GM21528 (cell line): Measurements from ENCODE around the gene GLRB.
"Not testable (repeated sequence)": the region's sequence is repeated elsewhere in the genome, so short reads cannot be mapped to it uniquely, and the experiment has no call there.

Source experiments
- ATAC-seq: cut with Tn5 transposase; IDR thresholded peaks from one replicate; pipeline ENCODE4 v1.9.1; 2021; ENCODE audit warnings: mild to moderate bottlenecking, moderate library complexity; ENCODE audit not compliant: unreplicated experiment, low FRiP score

The GLRB gene

DNA sequence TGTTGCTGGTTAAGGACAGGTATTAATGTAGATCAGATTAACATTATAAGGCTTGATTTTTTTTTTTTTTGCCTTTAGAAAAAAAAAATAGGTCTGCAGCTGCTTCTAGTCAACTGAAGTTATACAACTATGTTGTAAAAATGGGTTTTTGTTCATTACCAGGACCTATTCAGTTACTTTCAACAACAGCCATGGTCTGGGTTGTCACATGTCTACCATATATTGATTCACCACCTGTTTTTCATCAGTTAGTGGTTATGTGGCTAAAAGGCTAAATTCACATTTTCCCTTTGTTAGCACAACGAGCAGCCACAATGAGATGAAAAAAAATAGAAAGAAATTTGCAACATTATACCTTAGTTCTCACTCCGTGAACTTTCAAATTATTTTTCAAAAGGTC is 45.5 kb downstream of the GLRB start:
- no peak for ATAC-seq

DNA sequence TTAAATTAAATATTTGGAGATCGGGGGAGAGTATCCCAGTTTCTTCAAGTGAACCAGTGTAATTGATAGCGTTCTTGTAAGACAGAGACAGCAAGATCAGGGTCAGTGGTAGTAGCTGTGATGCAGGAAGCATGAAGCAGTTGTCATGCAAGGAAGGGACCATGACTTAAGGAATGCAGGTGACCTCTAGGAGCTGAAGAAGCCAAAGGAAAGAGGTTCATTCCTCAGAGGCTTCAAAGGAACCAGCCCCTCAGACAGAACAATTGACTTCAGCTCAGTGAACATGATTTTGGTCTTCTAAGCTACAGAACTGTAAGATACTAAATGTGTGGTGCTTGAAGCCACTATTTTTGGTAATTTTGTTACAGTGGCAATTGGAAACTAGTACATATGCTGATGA is 51.6 kb downstream of the GLRB start:
- ATAC-seq = no peak

DNA sequence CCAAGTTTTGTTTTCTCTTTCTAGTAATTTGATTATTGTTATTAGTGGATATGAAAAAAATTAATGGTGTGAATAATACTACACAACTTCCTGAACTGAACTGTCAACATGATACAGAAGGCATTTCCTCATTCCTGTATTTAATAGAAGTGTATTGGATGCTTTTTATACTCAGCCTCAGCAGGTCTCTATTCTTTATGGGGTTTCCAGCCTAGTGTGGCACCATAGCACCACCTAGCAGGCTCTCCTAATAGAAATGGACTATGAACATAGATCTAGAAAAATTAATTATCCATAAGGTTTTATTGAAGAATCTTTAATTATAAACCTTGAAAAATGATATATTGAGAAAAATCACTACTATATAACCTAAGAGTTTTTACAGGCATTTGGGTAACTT is 52.4 kb downstream of the GLRB start:
- no peak for ATAC-seq

DNA sequence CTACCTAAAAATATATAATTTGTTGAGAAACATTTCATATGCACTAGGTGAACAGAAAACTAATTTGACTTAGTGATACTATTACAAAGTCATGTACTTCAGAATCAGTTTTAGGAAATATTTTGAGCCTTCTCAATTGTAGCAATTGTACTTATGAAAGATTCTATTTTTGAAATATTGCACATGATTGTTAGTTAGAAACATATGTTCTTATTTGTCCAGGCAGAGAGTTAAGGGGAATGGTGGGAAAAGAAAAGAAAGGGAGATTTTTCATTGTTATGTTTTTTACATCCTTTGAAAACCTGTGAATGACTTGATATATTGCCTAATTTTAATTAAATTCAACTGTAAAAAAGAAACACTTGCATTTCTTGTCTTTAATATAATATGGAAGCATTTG is 66.0 kb downstream of the GLRB start:
- no peak for ATAC-seq

DNA sequence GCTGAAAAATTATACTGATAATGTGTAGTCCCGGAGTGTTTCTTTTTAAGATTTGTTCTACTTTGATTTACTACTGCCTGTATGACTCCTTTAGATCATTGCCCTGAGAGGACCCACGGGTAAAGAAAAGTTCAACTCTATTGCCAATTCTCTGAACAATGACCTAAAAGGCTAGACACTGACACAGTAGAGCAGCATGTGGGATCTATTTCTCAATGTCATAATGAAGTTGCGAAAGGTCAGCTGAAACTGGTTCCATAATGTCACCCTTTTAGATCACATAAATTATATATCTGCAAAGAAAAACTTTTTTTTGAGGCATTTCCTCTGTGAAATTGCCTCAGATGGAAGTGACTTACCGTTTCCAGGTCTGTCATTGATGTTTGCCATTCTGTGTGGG is 67.4 kb downstream of the GLRB start:
- no peak for ATAC-seq

DNA sequence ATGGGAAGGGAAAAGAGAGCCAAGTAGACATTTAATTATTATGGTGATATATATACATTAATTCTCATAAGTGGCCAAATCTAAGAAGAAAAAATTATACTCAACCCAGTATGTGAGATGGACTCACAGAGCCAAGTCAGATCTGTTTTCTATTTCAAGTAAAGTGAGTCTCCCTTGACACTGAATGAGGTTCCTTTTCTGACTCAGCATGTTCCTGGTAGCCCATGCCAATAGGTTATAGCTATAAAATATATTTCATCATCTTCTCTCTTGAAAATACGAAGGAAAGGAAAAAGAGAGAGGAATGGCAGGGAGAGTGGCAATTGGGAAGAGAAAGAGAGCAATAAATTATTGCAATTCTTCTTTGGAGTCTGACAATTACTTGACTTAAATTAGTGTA is 75.8 kb downstream of the GLRB start:
- ATAC-seq = no peak

DNA sequence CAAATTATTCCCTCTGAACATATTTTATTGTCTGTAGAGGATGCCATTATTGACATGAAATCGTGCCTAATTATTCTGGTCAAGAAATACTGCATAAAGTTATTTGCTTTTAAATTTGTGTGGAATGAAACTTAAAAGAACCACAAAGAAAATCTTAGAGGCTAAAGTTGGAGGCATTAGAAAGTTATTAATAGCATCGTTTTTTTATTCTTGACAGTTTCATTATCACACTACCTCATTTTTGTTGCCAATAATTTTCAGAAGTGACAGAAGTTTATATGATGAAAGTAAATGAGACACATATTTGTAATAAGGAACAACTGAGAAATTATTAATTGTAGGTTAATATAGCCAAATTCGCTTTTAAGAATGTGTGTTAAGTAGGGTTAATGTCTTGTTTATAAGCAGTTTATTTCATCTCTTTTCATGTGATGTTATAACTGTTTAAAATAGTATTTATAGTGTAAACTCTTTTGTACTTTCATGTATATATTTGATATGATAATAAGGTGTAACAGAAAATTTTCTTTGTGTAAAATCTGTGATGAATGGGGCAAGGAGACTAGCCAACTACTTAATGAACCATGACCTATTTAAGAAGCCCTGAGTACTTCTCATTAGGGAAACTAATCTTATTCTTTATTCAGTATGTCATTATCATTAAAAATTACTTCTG is 90.1 kb downstream of the GLRB start:
- ATAC-seq = no peak

DNA sequence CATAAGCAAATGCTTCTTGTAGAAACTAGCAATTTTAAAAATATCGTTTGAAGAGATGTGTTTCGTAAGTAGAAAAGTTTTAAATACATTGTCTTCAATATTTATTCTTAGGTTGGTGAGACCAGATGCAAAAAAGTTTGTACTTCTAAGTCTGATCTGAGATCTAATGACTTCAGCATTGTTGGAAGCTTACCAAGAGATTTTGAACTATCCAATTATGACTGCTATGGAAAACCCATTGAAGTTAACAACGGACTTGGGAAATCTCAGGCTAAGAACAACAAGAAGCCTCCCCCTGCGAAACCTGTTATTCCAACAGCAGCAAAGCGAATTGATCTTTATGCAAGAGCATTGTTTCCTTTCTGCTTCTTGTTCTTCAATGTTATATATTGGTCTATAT is 94.4 kb downstream of the GLRB start:
- ATAC-seq = no peak

DNA sequence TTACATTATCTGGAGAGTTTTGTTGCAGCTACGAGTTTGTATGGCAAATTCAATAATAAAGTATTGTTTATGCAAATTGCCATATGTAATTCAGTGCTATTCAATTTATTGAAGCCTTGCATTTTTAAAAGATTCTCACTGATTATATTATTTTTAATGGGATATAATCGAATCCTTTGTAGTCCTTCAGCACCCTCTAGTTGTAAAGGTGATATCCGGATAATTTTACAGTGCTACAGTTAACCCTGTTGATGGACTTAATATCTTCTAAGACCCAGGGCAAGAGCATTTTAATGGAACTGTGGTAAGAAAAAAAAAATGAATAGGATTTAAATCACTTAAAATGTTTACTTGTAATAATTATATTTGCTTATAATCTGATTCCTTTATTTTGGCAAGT is 96.1 kb downstream of the GLRB start:
- ATAC-seq = no peak

DNA sequence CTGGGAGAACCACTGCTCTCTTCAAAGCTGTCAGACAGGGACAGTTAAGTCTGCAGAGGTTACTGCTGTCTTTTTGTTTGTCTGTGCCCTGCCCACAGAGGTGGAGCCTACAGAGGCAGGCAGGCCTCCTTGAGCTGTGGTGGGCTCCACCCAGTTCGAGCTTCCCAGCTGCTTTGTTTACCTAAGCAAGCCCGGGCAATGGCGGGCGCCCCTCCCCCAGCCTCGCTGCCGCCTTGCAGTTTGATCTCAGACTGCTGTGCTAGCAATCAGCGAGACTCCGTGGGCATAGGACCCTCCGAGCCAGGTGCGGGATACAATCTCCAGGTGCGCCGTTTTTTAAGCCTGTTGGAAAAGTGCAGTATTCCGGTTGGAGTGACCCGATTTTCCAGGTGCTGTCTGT is 104.3 kb downstream of the GLRB start:
- ATAC-seq = not testable (repeated sequence)

DNA sequence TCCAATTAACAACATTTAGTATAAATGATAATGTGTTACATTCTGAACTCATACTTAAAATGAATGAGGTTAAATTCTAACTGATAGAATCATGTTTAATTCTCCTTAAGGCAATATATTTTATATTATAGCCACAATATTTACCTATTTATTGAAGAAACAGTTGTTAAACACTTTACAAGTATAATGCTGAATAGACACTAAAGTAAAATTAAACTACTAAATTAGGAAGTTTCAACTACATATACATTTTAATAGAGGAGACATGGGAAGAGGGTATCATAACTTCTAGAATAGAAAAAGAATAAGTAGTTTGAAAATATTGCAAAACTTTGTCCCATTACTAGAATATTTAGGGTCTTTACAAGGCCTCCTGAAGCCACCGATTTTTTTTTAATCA is 108.3 kb downstream of the GLRB start:
- no peak for ATAC-seq

DNA sequence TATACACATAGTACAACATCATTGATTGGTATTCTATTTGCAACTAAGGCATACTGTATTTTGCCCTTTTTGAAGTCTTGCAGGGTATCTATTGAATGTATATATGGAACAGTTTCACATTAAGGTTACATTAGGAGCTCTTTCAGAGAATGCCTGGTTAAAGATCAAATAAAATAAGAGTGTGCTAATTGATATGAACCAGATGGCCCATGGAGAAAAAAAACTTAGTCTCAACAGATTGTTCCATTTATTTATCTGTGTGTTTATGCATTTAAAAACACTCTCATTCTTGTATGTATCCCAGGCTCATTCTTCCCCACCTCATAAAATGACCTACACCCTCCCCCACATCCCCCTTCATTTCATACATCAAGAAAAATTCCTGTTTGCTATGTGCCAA is 109.4 kb downstream of the GLRB start:
- ATAC-seq = no peak

DNA sequence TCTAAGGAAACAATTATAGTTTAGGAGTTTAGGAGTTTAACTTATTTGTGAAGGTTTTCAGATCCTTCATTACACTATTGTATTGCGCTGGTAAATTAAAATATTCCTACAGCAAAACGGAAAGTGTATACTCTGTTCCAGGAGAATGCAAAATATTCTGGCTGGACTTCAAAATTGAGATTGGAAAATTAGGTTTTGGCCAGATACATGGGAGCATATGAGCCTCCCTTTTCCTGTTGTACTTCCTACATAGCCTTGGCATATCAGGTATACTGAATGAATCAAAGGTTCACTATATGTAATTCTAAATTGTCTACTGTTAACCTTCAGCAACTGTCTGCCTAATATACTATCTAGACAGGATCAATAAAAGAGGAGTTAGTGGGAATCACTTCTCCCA is 119.4 kb downstream of the GLRB start:
- no peak for ATAC-seq

DNA sequence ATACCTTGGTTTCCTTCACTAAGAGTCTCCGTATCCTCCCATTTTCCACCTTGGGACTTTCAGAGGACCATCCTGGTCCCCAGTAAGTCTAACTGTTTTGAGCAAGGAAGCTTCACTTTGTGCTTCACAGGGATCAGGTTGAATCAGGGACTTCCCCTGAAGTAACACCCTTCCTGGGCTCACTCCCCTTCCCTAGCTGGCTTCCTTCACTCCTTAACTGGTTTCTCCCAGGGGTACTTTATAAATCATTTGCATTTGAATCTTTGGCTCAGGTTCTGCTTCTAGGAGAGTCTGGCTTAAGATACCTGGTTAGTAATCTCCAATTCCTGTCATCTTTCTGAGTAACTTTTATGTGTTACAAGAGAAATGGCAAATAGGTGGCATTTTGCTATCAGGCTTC is 120.1 kb downstream of the GLRB start:
- no peak for ATAC-seq

DNA sequence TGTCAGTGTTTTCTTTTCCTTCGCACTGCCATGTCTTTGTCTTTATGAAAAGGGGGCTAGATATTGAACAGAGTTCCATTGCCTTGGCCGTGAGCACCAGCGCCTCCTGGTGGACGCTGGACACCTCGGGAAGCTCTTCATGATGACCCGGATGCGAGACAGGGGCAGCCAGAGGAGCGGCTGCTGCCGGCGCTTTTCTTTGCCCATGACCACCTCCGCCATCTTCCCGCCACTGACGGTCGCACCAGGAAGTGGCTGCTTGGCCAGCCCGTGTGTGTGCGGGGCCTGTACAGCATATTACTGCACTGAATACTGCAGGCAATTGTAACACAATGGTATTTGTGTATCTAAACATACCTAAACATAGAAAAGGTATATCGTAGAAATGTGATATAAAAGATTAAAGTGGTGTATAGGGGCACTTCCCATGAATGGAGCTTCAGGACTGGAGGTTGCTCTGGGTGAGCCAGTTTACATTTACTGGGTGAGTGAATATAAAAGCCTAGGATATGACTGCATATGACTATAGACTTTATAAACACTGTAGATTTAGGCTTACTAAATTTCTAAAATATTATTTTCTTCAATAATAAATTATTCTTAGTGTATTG is 128.8 kb downstream of the GLRB start:
- no peak for ATAC-seq

DNA sequence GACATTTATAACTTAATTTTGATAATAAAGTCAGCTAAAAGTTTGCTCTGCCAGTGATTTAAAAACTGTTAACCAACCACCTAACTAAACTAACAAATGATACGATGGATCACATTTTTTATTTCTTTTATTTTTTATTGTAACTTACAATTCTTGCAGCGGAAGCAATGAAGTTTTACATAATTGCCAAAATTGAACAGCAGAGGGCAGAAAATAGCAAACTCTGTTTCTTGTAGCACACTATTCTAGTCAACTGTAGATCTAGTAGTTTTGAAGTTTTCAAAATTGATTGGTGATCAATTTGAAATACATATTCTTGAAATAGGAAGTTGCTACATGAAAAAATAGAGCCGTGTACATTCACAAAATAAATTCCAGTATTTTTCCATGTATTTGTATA is 141.8 kb downstream of the GLRB start:
- no peak for ATAC-seq

DNA sequence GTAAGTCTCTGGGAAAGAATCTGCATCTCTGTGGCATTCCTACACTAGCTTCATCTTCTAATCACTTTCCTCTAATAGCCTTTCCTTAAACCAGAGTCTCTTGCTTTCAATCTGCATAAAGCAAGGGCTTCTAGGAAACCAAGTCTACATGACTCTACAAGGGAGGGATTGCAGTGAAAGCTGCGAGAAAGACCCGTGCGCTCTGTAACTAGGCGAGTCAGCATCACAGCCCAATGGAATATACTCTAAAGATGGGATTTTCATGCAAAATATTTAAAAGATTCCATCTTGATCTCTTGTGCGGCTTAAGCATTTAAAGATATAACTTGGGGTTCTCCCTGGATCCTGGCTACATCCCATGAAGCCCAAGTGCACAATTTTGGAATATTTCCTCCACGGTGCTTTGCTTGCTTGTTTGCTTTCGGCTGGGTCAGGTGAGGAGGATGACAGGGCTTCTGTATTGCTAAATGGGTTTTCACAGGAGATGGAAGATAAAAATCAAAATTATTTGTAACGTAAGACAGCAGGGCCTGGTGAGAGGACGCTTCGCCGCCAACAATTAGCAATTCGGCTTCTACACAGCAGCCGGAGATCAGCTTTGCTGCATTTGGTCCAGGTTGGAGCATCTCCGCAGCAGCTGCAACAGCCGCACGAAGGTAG is 143.9 kb downstream of the GLRB start:
- ATAC-seq = no peak

DNA sequence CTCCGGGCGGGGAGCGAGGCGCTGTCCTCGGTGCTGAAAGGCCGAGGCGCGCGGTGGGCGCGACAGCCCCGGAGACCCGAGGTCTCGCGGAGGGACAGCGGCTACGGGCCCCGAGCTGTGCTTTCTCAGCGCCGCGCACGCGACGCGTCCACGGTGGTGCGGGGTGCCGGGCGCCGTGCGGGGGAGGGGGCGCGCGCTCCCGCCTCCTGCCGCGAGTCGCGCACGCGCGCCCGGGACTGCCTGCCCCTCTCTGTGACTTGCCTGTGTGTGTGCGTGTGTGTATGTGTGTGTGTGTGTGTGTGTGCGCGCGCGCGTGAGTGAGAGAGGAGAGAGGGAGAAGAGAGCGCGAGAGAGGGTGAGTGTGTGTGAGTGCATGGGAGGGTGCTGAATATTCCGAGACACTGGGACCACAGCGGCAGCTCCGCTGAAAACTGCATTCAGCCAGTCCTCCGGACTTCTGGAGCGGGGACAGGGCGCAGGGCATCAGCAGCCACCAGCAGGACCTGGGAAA is 144.5 kb downstream of the GLRB start, which contains the start of gene GRIA2:
Gene GRIA2, plus strand, starts transcription at position 358 of the 511 bp plus-strand sequence. CDS start 315 bp downstream, outside the sequence.
- ATAC-seq = no peak

DNA sequence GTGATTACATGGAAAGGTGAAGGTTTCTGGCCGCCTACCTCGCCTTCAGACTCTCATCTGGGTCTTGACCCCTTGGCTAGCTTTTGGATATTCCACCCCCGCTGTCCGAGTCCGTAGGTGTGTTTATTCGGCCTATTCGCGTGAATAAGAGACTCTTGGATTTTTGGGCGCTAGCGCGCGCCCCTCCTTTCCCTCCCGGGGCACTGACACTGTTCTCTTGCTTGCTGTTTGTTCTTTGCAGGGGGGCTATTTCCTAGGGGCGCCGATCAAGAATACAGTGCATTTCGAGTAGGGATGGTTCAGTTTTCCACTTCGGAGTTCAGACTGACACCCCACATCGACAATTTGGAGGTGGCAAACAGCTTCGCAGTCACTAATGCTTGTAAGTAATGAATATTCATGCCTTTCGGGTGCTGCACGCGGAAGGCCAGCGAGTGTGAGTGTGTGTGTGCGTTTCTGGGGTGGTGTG is 145.5 kb downstream of the GLRB start:
- no peak for ATAC-seq
